Bronchial epithelial cell (primary cell): ENCODE data around the gene MYOD1. TPM values are rescaled to one million over a fixed set of nuclear protein-coding genes. Genes with fewer than 3 reads are reported as not detected.

Experiments used
- DNase-seq: peaks from one replicate; pipeline ENCODE4 v3.0.0-alpha.2; 2010; ENCODE audit warnings: low read depth
- FAIRE-seq: peaks from 2 replicates; lab custom pipeline; 2011; peaks lifted over from hg19 to GRCh38; lab: Jason Lieb, UNC
- H3K27me3 ChIP-seq: 2 replicates; pipeline ENCODE4 v1.5.1; 2011; ENCODE audit warnings: low read length; ENCODE audit not compliant: control insufficient read depth, insufficient read depth
- H3K36me3 ChIP-seq: 2 replicates; pipeline ENCODE4 v1.5.1; 2011; ENCODE audit warnings: low read length; ENCODE audit not compliant: control insufficient read depth, insufficient read depth
- H3K4me3 ChIP-seq: 2 replicates; pipeline ENCODE4 v1.5.1; 2011; ENCODE audit warnings: mild to moderate bottlenecking, low read depth, low read length, control low read depth
- CTCF ChIP-seq: IDR thresholded peaks from 2 replicates; pipeline ENCODE4 v1.5.1; 2011; ENCODE audit warnings: mild to moderate bottlenecking, moderate library complexity, low read length, control low read depth, inconsistent platforms; ENCODE audit not compliant: insufficient read depth, severe bottlenecking
- total RNA-seq: library from RNA; depleted of rRNA; stranded (reverse); fragments of >200 nt; gene quantifications from 2 replicates; pipeline ENCODE4 v1.2.1, GENCODE V29; 2014

MYOD1 gene
- total RNA-seq, 1 donor from 2014 or later: not detected

- peak; percentile 44 for DNase-seq
- TF ChIP-seq CTCF: peak; percentile 69
- no peaks in the 10 kb centered on the region for H3K36me3 ChIP-seq
- FAIRE-seq: no peak
- no peak overlapping the region for H3K4me3 ChIP-seq
- H3K27me3 ChIP-seq: no peaks in the 10 kb centered on the region
Observed at GRCh38 chr11:17760102-17761029, 41.0 kb downstream of the MYOD1 start.

- Histone ChIP-seq H3K27me3 (no peaks in the 10 kb centered on the region), H3K4me3 (no peak overlapping the region), H3K36me3 (no peaks in the 10 kb centered on the region)
- DNase-seq (peak; percentile 13), FAIRE-seq (no peak)
- TF ChIP-seq CTCF: no peak
Observed at GRCh38 chr11:17762309-17762974, 43.1 kb downstream of the MYOD1 start.

GRCh38 chr11:17763244-17763643 lies 43.9 kb downstream of the MYOD1 start:
- no peak for FAIRE-seq
- no peak for DNase-seq
- Histone ChIP-seq H3K4me3 (no peak overlapping the region), H3K27me3 (no peaks in the 10 kb centered on the region), H3K36me3 (no peaks in the 10 kb centered on the region)
- no peak for TF ChIP-seq CTCF

- no peak overlapping the region for H3K4me3 ChIP-seq
- H3K36me3 ChIP-seq: no peaks in the 10 kb centered on the region
- DNase-seq (no peak), FAIRE-seq (no peak)
- TF ChIP-seq CTCF: no peak
- no peaks in the 10 kb centered on the region for H3K27me3 ChIP-seq
Observed at GRCh38 chr11:17763703-17764102, 44.3 kb downstream of the MYOD1 start.

- Histone ChIP-seq H3K4me3 (no peak overlapping the region), H3K36me3 (no peaks in the 10 kb centered on the region), H3K27me3 (no peaks in the 10 kb centered on the region)
- DNase-seq (no peak), FAIRE-seq (no peak)
- no peak for TF ChIP-seq CTCF
Observed at GRCh38 chr11:17764446-17765218, 45.3 kb downstream of the MYOD1 start.
